Activated CD8-positive, alpha-beta memory T cell treated with anti-CD3 and anti-CD28 coated beads for 48 hours (primary cell): ENCODE measurements around the gene BROX.
"Not testable (repeated sequence)": the region's sequence is repeated elsewhere in the genome, so short reads cannot be mapped to it uniquely, and the experiment has no call there.

Source experiments
- DNase-seq, 3 experiments: peaks; one replicate each; pipeline ENCODE4 v3.0.0-alpha.2; 2020; ENCODE audit warnings: low read depth in 2 of 3, low spot score in 2 of 3

The BROX gene

DNA sequence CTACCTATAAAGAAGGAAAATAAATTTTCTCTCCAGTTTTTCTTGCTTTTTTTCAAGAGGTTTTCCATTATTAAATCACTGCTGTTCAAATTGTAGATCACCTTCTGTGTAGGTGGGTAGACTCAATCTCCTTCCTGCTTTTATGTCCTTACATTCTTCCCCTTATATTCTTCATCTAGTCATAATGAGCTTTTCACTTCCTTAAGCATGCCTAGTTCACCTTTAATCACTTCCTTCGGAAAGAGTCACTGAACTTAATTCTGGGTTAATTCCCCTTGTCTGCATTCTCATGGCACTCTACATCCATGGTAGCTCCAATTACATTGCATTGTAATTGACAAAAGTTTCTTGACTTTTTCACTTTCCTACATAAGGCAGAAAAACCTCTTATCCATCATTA, 18.5 kb downstream of the BROX start:
- DNase-seq = no peak

DNA sequence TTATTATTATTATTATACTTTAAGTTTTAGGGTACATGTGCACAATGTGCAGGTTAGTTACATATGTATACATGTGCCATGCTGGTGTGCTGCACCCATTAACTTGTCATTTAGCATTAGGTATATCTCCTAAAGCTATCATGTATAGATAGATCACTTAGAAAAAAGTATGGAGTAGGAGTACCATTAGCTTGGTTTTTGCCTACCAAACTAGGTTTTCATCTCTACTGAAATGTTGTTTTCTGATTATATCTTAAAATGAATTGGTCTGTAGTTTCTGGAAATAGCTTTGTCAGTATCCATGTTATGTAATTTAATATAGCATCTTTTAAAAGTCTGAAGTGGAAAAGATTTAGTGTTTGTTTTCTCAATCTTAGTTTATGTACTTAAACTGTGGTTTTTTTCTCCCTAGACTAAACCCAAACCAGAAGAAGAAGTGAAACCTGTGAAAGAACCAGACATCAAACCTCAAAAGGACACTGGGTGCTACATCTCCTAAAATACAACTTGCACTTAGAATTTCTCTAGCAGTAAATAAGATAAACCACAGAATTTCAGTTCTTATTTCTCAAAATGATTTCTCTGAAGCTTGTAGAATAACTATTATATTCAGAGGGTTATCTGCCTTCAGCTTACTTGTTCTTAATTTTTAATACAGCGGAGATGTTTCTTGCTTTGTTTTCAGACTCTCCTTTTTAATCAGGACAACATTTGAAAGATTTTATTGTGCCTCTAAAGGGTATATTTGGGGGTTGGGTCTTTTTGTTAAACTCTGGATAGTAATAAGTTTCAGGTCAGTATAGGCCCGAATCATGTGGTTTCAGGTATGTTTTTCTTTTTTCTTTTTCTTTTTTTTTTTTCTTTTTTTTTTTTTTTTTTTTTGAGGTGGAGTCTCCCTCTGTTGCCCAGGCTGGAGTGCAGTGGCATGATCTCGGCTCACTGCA, 20.1 kb downstream of the BROX start:
- no peak for DNase-seq

DNA sequence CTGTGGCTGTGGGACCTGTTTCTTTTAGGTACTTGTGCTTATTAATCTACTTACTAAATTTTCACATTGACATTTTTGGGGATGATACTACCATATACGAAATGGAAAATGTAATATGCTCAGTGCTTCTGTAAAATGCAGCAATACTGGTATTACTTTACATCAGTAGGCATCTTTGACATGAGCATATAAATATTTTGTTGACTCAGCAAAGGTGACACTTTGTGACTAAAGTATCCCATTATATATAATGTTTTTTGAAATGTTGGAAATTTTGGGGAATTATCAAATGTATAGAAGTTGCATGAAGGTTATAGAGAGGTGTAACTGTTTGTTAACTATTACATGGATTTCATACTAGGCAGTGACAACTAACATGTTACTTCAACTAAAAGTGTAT, 22.4 kb downstream of the BROX start:
- DNase-seq = no peak

DNA sequence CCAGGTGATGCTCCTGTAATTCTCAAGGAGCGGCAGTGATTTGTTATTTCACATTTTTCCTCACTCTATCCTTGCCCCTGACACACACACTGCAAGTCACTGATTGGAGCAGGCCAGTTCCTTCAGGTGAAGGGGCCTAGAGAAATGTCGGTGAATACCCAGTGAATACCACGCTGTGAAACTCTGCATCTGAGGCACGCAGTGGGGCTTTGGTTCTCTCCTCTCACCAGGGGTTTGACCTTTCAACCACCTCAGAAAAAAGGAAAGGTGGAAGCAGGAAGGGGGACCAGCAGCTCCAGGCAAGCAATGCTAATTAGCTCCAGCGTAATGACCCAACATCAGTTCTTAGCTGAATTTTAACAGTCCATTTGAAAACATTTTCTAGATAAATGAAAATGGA, 24.1 kb downstream of the BROX start:
- DNase-seq = no peak

DNA sequence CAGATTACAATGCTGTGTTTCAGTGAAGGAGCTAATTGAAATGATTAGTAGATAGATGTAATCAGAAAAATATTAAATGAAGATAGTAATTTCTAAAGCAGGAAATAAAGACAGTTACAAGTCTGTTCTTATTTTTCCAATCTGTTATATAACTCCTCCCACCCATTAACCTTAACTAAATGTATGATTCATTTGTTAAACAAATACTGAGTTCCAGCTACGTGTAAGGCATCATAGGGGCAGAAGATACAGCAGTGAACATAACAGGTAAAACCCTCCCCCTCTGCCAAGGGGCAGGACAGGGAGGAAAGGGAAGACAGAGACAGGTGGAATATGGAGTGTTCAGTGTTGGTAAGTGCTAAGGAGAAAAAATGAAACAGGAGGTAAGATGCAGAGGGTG, 24.6 kb downstream of the BROX start, which contains the start of gene FAM177B:
Gene FAM177B (plus strand): TSS at position 231 of the 400 bp plus-strand sequence. CDS start 9,344 bp downstream, outside the sequence.
- no peak for DNase-seq

DNA sequence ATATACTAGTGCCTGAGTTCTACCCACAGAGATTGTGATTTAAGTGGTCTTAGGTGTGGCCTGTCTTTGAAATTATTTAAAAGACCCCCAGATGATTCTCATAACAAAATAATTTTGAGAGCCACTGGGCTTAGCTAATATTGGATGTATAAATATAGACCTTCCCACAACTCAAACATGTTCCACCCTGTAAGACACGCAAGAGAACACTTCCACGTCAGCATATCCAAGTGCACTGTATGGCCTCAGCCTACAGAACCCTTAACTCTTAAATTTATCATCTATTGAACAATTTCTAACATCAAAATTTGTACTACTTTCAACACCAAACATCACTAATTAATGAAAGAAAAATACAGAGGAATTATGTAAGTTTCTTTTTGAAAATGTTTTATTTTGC, 27.1 kb downstream of the BROX start:
- DNase-seq = no peak

DNA sequence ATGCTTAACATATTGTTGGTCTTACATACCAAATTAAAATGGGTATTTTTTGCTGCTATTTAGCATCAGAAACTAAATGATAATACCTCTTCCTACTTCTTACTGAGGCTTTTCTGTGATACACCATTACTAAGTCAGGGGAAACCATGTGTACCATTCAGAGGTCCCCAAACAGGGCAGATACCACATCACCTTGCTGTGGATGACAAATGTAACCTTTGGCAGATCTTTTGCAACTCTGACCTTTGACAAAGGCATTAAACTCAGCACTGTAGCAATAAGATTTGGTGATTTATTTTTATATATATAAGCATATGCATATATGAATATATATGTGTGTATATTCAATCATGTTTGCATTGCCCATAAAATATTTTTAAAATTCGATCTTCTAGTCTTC, 27.6 kb downstream of the BROX start:
- no peak for DNase-seq

DNA sequence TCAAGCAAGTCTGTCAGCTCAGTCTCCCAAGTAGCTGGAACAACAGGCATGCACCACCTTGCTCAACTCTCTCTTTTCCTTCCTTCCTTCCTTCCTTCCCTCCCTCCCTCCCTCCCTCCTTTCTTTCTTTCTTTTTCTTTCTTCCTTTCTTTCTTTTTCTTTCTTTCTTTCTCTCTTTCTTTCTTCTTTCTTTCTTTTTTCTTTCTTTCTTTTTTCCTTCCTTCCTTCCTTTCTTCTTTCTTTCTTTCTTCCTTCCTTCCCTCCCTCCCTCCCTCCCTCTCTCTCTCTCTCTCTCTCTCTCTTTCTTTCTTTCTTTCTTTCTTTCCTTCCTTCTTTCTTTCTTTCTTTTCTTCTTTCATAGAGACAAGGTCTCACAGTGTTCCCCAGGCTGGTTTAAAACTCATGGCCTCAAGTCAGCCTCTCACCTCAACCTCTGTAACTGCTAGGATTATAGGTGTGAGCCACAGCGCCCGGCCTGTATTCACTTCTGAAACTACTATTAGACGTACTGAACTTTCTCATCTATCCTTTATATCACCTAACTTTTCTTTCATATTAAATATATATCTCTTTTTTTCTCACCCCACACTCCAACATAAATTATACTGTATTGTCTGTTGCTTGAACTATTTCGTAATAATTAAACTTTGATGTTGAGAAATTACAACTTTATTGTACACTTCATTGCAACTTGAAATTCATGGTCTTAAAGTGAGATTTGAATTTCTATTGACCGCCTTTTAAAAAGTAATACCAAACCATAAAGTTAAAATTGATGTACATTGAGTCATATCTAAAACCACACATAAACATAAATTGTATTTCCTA, 29.5 kb downstream of the BROX start:
- not testable (repeated sequence) for DNase-seq

DNA sequence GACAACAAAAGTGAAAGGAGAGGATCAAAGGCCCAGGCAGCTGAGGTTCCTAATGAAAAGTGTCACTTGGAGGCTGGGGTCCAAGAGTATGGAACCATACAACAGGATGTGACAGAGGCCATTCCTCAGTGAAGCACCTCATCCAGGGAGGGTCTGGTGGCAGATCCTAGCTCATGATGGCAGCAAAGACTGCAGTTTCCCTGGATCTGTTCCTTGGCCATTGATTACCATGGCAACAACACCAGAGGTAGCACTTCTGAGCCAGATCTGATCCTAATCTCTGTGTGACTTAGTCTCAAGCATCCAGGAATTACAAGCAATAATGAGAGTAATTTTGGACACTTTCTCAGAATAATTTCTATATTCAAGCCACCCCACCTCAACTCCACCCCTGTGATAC, 37.6 kb downstream of the BROX start:
- no peak for DNase-seq

DNA sequence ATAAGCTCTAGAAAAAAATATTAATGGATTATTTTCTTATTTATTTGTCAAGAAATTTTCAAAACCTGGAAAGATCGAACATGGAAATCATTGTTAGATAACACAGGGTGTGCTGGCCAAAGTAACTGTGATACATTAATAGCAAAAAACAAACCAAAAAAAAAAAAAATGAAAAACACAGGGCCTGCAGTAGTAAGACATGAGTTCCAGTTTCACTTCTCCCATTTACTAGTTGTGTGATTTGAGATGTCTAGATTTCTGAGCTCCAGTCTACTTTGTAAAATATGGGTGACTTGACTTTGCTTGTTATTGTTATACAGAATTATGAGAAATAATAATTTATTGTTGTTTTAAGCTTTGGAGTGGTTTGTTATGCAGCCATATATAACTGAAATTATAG, 38.3 kb downstream of the BROX start:
- DNase-seq = no peak

DNA sequence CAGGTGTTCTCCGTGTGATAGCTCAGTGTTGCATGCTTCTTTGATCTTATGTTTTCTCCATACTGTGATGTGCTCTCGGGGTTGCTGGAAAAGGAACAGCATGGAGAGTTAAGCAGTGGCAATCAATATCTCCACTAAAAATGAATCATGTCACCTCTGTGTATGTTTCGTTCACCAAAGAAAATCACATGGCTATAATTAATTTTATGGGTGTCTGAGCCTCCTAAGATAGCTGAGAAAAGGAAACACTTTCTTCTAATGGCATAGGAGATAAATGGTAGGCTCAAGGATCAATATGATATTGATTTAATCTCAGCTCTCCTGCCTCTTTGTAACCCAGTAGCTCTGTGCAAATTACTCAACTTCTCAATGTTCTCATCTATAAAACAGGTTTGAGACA, 38.9 kb downstream of the BROX start:
- DNase-seq = no peak

DNA sequence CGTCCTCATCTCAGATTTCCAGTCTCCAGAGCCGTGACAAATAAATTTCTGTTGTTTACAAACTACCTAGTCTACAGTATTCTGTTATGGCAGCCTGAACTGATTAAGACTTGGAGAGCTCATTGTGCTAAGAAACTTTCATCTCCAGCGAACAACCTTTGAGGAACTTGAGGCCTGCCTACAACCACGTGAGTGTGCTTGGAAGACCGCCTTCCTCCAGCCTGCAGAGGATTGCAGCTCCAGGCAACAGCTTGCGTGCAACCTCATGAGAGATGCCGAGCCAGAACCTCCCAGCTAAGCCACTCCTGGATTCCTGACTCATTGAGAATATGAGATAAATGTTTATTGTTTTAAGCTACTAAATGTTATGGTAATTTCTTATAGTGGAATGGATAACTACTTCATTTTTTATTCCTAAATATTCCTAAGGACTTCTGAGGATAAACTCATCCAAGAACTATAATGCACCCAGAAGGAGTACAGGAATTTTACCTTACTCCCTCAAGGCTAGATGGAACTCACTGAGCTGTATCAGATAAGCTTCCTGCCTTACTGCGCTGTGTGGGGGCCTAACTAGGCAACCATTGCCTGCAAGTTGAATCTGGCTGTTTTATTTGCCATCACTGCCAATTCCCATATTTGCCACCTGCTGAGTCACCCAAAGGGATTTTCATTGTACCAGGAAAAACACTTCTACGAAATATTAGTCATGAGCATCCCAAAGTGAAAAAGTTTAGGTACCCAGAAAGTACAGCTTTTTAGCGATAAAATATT, 42.2 kb downstream of the BROX start:
- DNase-seq = no peak

DNA sequence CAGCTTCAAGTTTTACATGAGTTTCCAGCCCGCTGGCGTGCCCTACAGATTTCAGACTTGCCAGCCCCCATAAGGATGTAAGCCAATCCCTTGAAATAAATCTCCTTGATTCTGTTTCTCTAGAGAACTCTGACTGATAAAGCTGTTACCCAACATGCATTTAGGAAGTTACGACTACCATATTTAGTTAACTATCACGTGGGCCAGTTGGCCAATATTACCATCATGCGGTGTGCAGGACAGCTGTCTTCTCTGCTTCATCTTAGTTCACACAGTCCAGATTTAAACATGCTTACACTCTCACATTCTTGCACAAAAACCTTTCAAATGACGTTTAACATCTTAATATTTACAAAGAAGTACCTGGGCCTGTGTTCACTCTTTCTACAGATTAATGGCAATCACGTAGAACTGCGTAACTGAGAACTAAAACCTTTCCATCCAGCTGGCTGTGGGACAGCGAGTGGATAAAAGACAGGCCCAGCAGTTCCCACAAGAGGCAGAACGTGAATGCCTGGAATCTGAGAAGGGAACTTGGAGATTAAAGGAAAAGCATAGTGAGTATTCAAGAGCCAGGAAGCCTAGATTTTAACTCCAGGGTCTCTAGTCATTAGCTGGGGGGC, 45.4 kb downstream of the BROX start:
- DNase-seq = no peak

DNA sequence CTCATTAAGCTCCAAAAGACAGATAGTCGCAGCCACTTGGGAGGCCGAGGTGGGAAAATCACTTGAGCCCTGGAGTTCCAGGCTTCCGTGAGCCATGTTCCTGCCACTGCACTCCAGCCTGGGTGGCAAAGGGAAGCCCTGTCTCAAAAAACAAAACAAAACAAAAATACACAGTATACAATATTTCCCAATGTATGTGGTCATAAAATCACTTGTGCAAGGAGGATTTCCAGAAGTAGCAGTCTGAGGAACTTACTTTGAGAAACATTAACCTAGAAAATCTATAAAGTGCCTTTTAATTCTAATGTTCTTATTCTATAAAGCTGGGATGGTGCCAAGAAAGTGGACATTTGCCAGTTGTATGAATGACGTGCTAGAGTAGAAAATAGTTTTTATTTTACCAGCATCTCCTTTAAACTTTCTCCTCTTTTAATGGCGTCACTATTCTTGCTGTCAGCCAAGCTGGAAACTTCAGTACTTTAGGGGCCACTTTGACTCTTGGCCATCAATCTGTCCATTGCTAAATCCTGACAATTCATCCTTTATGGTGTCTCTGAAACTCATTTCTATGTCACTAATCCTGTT, 47.2 kb downstream of the BROX start:
- no peak for DNase-seq

DNA sequence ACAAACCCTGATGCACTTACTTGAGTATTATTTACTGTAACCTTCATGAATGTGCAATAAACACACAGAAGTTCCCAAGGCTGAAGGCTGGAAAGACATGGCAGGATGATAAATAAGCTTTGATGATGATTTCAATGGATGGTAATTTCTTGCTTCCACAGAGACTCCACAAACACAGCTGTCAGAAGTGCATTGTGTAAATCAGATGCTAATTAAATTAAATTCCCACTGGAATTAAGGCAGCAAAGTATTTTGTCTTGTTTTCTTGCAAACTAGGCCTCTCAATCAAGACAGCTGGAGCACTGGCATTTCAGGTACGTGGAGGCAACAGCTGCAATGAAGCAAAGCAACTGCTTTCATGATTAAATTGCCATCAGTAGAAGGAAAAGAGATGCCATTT, 48.7 kb downstream of the BROX start:
- DNase-seq = no peak

DNA sequence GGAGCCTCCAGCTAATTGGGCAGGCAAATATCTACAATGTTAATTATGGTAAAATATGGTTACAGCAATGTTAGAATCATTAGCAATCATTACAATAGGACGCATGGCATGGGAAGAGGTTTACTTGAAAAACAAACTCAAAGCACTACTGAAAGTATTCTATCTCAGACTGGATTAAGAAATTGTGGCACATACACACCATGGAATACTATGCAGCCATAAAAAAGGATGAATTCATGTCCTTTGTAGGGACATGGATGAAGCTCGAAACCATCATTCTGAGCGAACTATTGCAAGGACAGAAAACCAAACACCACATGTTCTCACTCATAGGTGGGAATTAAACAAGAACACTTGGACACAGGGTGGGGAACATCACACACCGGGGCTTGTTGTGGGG, 49.8 kb downstream of the BROX start:
- not testable (repeated sequence) for DNase-seq

DNA sequence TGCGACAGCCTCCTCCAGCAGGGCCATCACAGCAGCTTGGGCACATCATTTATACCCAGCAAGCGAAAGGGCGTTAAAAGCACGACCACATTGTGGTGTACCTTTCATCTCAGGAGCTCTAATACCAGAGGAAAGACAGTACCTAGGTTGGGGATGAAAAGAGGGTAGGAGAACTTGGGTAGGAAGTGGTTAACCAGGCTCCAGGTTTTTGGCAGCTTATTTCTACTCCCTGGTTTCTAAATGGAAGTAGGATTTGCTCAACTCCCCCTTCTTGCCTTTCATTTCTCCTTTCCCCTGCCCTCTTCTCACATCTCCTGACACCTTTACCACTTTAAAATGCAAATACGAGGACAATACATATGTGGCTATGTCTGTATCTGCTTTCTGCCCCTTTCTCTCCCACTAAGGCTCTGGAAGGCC, 54.8 kb downstream of the BROX start:
- no peak for DNase-seq

DNA sequence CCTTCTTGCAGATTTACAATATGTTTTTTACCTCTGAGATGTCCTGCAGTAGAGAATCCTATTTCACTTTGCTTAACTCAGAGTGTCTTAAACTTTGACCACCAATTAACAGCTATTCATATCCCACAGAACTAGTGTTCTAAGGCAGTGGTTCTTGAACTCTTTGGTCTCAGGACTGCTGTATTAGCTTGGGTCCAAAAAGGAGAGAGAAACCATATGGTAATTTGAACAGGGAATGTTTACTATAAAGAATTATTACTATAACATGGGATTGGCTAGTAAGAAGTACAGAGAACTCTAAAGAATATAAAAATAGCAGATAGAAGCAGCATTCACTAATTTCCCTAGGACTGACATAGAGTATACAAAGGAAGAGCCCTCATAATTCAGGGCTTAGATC, 56.2 kb downstream of the BROX start:
- no peak for DNase-seq

DNA sequence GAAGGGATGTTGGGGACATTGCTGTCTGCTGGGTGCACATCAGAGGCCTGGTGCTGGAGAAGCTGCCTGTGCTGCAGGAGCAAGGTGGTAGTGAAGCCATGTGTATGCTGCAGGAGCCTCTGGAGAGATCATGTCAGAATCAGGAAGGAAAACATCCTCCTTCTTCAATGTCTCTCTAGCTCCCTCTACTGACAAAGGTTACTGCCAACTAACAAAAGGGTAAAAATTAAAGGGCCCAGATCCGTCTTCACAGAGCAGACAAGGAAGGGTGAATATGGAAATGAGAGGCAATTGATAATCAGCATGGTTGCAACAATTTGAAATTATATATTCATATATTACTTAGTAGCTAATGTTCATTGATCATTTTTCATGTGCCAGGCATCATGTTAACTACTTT, 56.8 kb downstream of the BROX start:
- no peak for DNase-seq

DNA sequence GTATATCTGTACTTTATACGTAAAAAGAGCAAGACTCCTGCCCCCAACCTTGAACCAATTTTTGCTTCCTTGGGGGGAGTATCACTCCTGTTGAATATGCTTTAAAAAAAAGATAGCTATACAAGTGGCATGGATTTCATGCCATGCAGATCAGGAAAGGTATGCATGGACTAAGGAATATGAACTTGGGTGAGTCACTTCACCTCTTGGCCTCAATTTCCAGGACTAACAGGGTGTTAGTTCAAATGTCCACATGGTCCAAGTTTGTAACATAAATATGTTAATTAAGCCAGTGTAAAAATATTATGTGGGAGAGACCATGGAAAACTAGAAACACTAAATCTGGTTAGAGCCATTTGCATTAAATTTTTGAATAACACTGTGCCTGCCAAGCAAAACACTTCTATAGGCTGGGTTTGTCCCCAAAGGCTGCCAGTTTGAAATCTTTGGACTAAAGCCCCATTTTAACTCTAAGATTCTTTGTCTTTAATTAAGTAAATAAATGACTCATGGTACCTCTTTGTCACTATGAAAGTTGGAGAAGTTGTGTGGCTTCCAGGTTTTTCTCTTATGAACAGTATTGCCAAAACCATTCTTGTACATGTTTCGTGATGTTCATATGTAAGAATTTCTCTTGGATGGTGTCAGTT, 57.7 kb downstream of the BROX start:
- no peak for DNase-seq
